ENCODE measurements around the gene SEMA3B.

Gene SEMA3B

GRCh38 chr3:50319181-50319893 lies 50.4 kb downstream of the SEMA3B start:
- DNase-seq, result no peak

DNA sequence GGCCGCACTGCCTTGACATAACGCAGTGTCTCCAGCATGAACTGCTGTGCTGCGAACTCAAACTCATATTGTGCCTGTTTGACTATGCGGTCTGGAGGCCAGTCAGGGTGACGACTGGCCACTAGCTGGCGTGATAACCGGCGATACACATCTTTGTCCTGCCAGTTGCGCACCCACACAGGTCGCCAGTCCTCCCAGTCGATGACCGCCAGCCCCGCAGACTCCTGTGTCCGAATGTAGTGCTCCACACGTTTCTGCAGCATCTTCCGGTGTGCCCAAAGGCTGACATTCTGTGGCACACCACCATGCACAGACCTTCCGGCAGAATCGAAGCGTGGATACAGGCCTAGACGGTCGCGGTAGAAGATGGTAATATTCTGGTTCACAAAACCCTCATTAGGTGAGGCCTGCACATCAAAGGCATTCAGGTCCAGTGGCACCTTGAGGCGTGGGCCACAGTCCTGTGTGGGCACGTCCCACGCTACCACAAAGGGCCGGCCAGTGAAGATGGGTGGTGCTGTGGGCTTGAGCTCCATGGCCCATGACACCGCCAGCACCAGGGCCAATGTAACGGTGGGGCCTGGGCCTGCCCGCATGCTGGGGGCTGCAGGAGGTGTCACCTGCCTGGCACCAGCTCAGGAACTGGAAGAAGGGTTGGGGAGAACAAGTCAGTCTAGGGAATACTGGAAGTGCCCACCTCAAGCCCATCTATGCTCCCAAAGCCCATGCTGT lies 51.1 kb downstream of the SEMA3B start:
- DNase-seq, result no peak

DNA sequence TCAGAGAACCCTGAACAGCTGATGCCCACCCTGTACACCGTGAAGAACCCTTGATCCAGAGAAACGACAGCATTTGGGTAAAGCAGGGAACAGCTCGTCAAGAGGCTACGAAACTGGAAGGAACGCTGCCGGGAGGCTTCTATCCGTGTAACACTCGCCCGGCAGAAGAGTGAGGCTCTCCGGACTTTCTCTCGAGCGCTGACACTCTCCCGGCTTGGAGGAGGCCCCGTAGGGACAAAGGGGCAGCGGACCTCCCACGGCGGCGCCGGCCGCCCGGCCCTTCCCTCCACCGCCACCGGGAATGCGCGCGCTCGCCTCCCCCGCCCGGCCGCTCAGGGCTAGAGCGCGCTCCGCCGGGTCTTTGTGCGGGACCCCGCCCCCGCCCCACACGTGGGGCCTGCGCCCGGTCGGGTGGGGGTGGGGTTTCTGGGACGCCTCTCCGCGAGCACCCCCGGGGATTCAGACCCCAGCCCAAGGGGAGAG lies 51.9 kb downstream of the SEMA3B start:
- no peak for DNase-seq

DNA sequence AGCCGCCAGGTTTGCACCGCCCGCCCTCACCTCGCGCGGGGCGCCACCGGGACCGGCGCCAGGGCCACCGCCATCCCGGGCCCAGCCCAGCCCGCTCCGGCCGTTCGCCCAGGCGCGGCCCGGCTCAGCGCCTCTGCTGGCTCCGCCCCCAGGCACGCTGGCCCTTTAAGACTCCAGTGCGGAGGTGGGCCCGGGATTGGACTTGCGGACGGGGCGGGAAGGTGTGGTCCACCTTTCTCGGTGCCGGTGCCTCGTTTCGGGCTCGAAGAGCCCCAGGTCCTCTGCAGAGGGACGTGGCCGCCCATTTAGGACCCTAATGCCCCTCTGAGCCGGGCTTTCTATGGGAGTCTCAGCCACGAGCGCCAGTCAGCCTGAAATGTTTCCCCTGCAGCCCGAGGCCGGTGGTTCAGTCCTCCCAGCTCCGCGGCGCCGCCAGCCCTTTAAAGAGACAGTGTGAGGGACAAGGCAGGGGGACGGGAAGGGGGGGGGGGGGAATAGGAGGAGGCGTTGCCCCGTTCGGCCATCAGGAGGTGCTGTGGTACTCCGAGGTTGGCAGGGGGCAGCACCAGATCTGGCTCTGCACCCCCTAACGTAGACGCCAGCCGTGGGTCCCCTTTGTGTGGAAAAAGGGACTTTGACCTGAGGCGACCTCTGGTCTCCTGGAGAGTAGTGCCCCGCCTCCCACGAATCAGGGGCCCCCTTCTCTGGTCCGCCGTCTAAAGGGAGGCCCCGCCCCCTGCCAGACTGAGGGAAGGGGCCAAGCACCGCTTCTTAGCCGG lies 52.6 kb downstream of the SEMA3B start:
- peak; percentile 81 for DNase-seq

DNA sequence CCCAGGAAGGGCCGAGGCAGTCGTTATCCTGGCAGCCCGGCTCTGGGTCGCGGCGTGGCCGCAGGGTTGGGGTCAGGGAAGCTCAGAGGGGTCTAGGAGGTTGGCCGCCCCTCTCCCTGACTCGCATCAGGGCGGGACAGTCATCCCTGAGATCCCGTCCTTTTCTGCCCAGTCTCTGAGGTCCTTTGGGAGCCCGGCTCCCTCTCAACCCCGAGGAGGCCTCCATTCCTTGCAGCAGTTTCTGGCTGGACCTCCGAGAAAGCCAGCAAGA lies 53.1 kb downstream of the SEMA3B start:
- DNase-seq, result no peak

DNA sequence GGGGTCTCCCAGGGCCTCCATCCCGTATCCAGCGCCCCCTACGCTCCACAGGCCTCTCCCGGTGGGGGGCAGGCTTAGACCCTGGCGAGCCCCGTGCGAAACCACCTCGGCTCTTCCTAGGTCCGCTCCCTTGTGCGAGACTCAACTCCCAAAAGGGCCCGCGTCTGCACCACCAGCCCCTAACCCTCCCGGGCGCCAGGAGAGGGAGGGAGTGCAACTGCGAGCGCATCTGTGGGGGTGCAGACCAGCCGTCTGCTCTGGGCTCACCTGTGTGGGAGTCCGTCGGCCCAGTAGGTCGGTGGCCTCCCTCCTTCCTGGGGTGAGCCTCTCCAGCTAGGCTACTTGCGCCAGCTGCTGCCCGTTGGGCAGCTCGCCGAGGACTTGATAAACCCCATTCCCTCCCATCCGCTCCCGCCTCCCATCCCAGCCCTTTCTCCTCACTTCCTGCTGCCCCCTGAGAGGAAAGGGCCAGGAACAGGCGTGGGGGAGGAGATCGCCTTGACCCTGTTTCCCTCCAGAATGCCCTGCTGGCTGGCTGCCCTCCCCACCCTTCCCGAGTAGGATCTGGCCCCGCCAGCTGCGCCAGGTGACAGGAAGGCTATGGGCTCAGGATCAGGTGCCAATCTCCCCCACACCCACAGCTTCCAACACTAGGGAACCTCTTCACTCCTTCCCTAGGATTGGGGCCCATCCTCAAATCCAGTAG lies 53.6 kb downstream of the SEMA3B start, which contains the start of gene HYAL2:
Gene HYAL2, minus strand, starts transcription at position 360 of the 706 bp plus-strand sequence. CDS start 2,256 bp downstream, outside the sequence.
- DNase-seq, result no peak

DNA sequence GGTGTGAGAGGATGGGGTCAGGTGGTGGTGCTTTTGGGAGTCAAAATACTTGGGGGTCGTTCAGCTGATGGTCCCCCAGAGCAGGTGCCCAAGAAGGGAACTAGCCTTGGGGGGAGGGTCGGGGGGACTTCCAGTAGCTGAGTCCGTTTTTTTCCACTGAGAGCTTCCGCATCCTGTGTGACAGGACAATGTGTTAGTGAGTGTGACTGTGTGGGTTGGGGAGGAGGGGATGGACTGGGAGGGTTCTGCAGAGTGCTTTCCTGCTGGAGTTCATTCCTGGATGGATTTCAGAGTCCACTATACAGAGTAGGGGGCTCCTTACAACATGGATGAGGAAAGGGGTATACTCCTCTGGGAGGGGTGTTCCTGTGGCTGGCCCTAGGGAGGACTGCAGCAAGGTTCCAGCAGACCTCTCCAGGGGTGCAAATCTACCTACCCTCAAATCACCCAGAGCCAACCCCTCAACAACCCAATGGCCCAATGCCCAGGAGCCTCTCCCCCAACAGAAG lies 54.2 kb downstream of the SEMA3B start:
- no peak for DNase-seq

- DNase-seq, result no peak
Measured at GRCh38 chr3:50323614-50324199, 54.8 kb downstream of the SEMA3B start.

DNA sequence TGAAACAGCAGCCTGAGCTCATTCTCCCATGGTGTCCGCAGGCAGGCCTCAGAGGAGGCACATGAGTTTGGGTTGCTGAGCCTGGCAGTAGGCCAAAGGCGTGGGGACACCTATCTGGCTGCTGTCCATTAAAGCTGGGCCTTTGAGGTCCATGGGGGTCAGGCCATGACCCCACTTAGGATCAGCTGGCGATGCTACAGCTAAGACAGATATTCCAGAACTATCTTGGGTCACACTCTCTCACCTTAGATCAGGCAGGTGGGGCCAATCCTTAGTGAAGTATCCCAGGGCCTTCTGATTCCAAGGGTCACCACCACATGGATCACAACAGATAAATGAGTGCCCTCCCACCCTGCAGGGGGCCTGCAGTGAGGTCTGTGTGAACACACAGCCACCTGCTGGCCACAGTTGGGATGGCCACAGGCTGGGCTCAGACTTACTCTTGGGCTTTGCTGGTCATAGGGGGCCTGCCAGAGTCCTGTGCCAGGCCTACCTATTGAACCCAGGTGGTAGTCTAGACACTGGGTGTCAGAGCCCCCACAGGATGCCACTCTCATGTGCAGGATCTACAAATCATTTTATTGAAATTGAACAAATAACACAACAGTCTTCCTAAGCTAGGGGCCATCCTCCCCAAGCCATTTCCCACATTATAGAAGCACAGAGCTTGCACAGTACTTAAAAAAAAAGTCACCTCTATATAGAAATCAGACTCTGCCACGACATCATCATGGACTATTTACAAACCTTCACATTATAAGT lies 55.6 kb downstream of the SEMA3B start:
- peak; percentile 53 for DNase-seq

DNA sequence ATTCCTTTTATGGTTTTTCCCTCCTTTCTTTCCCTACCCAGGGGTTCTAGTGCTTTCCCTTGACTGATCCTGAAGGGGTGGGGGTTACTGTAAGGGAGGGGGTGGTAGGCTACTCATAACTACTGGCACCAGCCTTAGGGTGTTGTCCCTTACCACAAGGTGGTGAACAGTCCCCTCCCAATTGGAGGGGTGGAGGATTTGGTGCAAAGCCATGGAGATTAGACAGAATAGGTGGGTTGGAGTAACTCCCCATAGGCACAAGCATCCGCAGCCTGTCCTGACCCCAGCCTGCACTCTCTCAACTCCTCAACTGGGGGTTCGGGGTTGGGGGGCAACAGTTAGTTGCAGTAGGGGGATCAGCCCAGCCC lies 56.1 kb downstream of the SEMA3B start:
- no peak for DNase-seq

- no peak for DNase-seq
Measured at GRCh38 chr3:50325497-50326181, 56.7 kb downstream of the SEMA3B start.

DNA sequence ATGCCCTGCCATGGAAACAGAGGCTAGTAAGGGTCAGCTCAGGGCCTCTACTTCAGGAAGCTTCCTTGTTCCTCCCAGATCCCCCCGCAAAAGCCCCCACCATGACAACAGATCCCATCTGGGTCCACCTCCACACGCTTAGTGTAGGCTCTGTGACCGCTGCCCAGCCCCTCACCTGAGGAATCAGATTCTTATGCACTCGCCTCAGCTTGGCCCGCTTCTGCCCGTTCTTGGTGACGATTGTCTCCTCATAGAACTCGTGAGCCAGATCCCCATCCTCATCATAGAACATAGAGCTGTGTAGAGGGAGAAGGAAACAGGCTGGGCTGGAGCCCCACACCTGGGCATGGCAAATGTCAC lies 57.2 kb downstream of the SEMA3B start:
- no peak for DNase-seq

DNA sequence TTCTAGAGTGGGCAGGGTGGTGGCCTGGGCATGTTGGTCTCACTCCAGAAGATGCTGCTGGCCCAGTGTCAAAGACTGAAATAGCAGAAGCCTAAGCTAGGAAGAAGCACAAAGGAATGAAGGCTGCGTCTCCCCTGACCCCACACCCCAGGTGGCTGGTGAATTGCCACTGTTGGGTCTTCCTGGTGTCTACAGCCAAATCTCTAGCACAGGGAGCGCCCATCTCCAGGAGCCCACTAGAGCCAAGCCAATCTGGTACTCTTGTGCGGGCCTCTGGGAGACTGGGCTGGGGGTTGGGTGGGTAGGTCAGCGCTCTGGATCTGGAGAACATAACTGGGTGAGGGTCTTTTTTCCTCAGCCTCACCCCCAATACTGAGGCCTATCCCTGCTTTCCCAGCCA lies 58.2 kb downstream of the SEMA3B start:
- DNase-seq, result no peak

Measured in CD4-positive, alpha-beta T cell treated with Interferon gamma for 1 hour (primary cell).